K562 (cell line): ENCODE results near the gene GABPB2. TPM values are rescaled to one million over a fixed set of nuclear protein-coding genes. Genes with fewer than 3 reads are reported as not detected.

Experiments used
- CBX5 ChIP-seq: IDR thresholded peaks from 2 replicates; pipeline ENCODE4 v1.6.1; 2014; ENCODE audit warnings: low read depth, borderline replicate concordance
- GTF2A2 ChIP-seq: IDR thresholded peaks from 2 replicates; pipeline ENCODE4 v1.6.1; 2016; ENCODE audit warnings: mild to moderate bottlenecking, missing genetic modification characterization, missing compliant biosample characterization
- GTF2F1 ChIP-seq: IDR thresholded peaks from 2 replicates; pipeline ENCODE4 v1.6.1; 2011; ENCODE audit warnings: low read depth, low read length, improper control_type of control experiment
- HMGN3 ChIP-seq: IDR thresholded peaks from 2 replicates; pipeline ENCODE4 v1.6.1; 2011; ENCODE audit warnings: borderline replicate concordance, low read depth, mild to moderate bottlenecking, mixed read lengths, low read length; ENCODE audit not compliant: insufficient read length; ENCODE audit errors: extremely low read depth
- MXI1 ChIP-seq: IDR thresholded peaks from 2 replicates; pipeline ENCODE4 v1.6.1; 2011; ENCODE audit warnings: low read depth, mild to moderate bottlenecking, improper control_type of control experiment, low read length
- POLR2A ChIP-seq: fragments of 450-650 bp; conservative IDR thresholded peaks from 2 replicates; pipeline ENCODE4 v1.6.1; 2016
- SIX5 ChIP-seq, 2 experiments: IDR thresholded peaks; 2 replicates each; pipeline ENCODE4 v1.6.1; 2011; ENCODE audit warnings: low read length in 2 of 2, borderline replicate concordance in 1 of 2, low read depth in 1 of 2, mild to moderate bottlenecking in 1 of 2, moderate library complexity in 1 of 2; ENCODE audit not compliant: insufficient read depth in 1 of 2
- SMARCA5 ChIP-seq: fragments of 450-650 bp; IDR thresholded peaks from 2 replicates; pipeline ENCODE4 v1.6.1; 2016
- SRF ChIP-seq, 2 experiments: fragments of 250-450, 450-650 bp in 1 of 2; sonication (Bioruptor Pico) in 1 of 2; sonication (generic) in 1 of 2; formaldehyde crosslinking; IDR thresholded peaks; 2 replicates each; pipeline versions ENCODE4 v1.5.0 to v1.5.1; 2020 to 2022; ENCODE audit warnings: mild to moderate bottlenecking in 1 of 2, missing genetic modification reagents in 1 of 2
- TGIF2 ChIP-seq: sonication (generic); formaldehyde crosslinking; IDR thresholded peaks from 2 replicates; pipeline ENCODE4 v1.8.1; 2022; ENCODE audit warnings: mild to moderate bottlenecking, missing genetic modification reagents, moderate library complexity
- U2AF1 ChIP-seq: fragments of 200-400 bp; formaldehyde crosslinking; optimal IDR thresholded peaks from 2 replicates; pipeline ENCODE3; 2017; ENCODE audit warnings: mild to moderate bottlenecking, low read depth, low read length, moderate library complexity
- U2AF2 ChIP-seq: fragments of 200-400 bp; formaldehyde crosslinking; optimal IDR thresholded peaks from 2 replicates; pipeline ENCODE3; 2017; ENCODE audit warnings: low read depth, mild to moderate bottlenecking, low read length
- USF2 ChIP-seq: sonication (generic); formaldehyde crosslinking; IDR thresholded peaks from 2 replicates; pipeline ENCODE4 v1.5.0; 2020; ENCODE audit warnings: missing genetic modification reagents
- ZBTB8A ChIP-seq: fragments of 450-650 bp; IDR thresholded peaks from 2 replicates; pipeline ENCODE4 v1.6.1; 2018; ENCODE audit warnings: mild to moderate bottlenecking, moderate library complexity; ENCODE audit not compliant: partially characterized antibody
- ZFP30 ChIP-seq: fragments of 250-450 bp; sonication (Bioruptor Pico); IDR thresholded peaks from 2 replicates; pipeline ENCODE4 v1.8.0; 2022; ENCODE audit warnings: moderate library complexity, mild to moderate bottlenecking, inconsistent platforms, borderline replicate concordance
- ZNF324 ChIP-seq: fragments of 250-450 bp; sonication (Bioruptor Pico); IDR thresholded peaks from 2 replicates; pipeline ENCODE4 v1.4.0; 2020; ENCODE audit warnings: mild to moderate bottlenecking
- ZNF354B ChIP-seq: fragments of 250-450 bp; sonication (Bioruptor Pico); IDR thresholded peaks from 2 replicates; pipeline ENCODE4 v1.4.0; 2020
- ZNF436 ChIP-seq: fragments of 250-450, 450-650 bp; sonication (Bioruptor Pico); formaldehyde crosslinking; IDR thresholded peaks from 2 replicates; pipeline ENCODE4 v1.7.0; 2020; ENCODE audit warnings: mild to moderate bottlenecking
- polyA plus RNA-seq, 8 experiments: library from polyadenylated mRNA; depleted of rRNA in 4 of 8; stranded (reverse) in 5 of 8; unstranded in 3 of 8; fragments of >200 nt; fragmentation: Nextera tagmentation in 2 of 8; fragmentation: Illumina TruSeq in 1 of 8; extraction: Ambion mirVana in 2 of 8; extraction: Trizol in 1 of 8; gene quantifications; 2 replicates each; pipeline versions ENCODE4 v1.2.1 to v1.2.3, GENCODE V29; 2011 to 2014; ENCODE audit warnings: inconsistent platforms in 1 of 8, missing spikeins in 1 of 8
- total RNA-seq, 7 experiments: library from RNA; depleted of rRNA in 6 of 7; stranded (reverse); fragments of >200 nt in 6 of 7; fragmentation: Illumina TruSeq in 2 of 7; extraction: Trizol in 2 of 7; gene quantifications; 2 replicates each; pipeline versions ENCODE4 v1.2.1 to v1.2.3, GENCODE V29; 2011 to 2021; ENCODE audit warnings: low replicate concordance in 1 of 7
- TF ChIP-seq, protein P1 (sequence below): fragments of 250-450 bp; sonication (Bioruptor Pico); IDR thresholded peaks from 2 replicates; pipeline ENCODE4 v1.8.0; 2021; ENCODE audit warnings: borderline replicate concordance, mild to moderate bottlenecking, moderate library complexity; ENCODE audit not compliant: poor library complexity, severe bottlenecking
- TF ChIP-seq, protein P2 (sequence below): fragments of 250-450 bp; sonication (Bioruptor Pico); IDR thresholded peaks from 2 replicates; pipeline ENCODE4 v1.4.0; 2020

The GABPB2 gene
- total and polyA plus RNA-seq, 9 of the 15 experiments (the other 6 are each of a cell fraction or from before 2014, with no cell fraction given): 2.2 to 13.3 (median 6.1) TPM

- TF ChIP-seq ZNF436 (CRISPR knock-in tag) (no peak), SRF (CRISPR knock-in tag; IDR thresholded peaks at IDR 0.05) (no peak), CBX5 (no peak), MXI1 (no peak), GTF2F1 (peak; percentile 75; the same call in 1 of the 2 replicates), U2AF2 (no peak), HMGN3 (no peak), ZNF354B (CRISPR knock-in tag) (no peak), USF2 (CRISPR knock-in tag) (no peak), POLR2A (peak; percentile 91), ZFP30 (no peak), U2AF1 (no peak), TGIF2 (CRISPR knock-in tag) (no peak), SMARCA5 (peak; percentile 64; the same call in 1 of the 2 replicates), GTF2A2 (peak; percentile 85), ZBTB8A (peak; percentile 73), SIX5 (IDR thresholded peaks at IDR 0.05; ENCODE audit: borderline replicate concordance in 1 of 2, insufficient read depth in 1 of 2, low read depth in 1 of 2, low read length in 2 of 2) (0 out of 4 replicates have a peak, but pooled peaks of 1 of the 2 experiments have one; percentile 20), ZNF324 (CRISPR knock-in tag) (no peak)
- TF ChIP-seq, protein P1, sequence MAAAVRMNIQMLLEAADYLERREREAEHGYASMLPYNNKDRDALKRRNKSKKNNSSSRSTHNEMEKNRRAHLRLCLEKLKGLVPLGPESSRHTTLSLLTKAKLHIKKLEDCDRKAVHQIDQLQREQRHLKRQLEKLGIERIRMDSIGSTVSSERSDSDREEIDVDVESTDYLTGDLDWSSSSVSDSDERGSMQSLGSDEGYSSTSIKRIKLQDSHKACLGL: peak; percentile 17
- TF ChIP-seq, protein P2, sequence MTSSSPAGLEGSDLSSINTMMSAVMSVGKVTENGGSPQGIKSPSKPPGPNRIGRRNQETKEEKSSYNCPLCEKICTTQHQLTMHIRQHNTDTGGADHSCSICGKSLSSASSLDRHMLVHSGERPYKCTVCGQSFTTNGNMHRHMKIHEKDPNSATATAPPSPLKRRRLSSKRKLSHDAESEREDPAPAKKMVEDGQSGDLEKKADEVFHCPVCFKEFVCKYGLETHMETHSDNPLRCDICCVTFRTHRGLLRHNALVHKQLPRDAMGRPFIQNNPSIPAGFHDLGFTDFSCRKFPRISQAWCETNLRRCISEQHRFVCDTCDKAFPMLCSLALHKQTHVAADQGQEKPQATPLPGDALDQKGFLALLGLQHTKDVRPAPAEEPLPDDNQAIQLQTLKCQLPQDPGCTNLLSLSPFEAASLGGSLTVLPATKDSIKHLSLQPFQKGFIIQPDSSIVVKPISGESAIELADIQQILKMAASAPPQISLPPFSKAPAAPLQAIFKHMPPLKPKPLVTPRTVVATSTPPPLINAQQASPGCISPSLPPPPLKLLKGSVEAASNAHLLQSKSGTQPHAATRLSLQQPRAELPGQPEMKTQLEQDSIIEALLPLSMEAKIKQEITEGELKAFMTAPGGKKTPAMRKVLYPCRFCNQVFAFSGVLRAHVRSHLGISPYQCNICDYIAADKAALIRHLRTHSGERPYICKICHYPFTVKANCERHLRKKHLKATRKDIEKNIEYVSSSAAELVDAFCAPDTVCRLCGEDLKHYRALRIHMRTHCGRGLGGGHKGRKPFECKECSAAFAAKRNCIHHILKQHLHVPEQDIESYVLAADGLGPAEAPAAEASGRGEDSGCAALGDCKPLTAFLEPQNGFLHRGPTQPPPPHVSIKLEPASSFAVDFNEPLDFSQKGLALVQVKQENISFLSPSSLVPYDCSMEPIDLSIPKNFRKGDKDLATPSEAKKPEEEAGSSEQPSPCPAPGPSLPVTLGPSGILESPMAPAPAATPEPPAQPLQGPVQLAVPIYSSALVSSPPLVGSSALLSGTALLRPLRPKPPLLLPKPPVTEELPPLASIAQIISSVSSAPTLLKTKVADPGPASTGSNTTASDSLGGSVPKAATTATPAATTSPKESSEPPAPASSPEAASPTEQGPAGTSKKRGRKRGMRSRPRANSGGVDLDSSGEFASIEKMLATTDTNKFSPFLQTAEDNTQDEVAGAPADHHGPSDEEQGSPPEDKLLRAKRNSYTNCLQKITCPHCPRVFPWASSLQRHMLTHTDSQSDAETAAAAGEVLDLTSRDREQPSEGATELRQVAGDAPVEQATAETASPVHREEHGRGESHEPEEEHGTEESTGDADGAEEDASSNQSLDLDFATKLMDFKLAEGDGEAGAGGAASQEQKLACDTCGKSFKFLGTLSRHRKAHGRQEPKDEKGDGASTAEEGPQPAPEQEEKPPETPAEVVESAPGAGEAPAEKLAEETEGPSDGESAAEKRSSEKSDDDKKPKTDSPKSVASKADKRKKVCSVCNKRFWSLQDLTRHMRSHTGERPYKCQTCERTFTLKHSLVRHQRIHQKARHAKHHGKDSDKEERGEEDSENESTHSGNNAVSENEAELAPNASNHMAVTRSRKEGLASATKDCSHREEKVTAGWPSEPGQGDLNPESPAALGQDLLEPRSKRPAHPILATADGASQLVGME (CRISPR knock-in tag): 0 out of 2 replicates have a peak, but pooled peaks have one; percentile 81
These were observed at the start of gene GABPB2 (continued) for GRCh38 chr1:151070474-151071276.
